ENCODE data around the gene GSS. TPM values are rescaled to one million over a fixed set of nuclear protein-coding genes. Genes with fewer than 3 reads are reported as not detected.

The GSS gene
- total RNA-seq, 4 donors from 2014 or later: 61.3 to 75.2 (median 64.5) TPM

- Histone ChIP-seq H3K9me3 (no peaks in the 10 kb centered on the region), H3K36me3 (peaks cover 0 to 69% (median 15%) of the 10 kb centered on the region in 3 donors), H3K27ac (no peak overlapping the region), H3K4me3 (no peak overlapping the region), H3K27me3 (no peaks in the 10 kb centered on the region), H3K4me1 (peaks cover 0 to 25% (median 14%) of the 10 kb centered on the region in 3 donors)
- intact Hi-C loops (cut with DNase I): no loop called here
- DNase-seq: no peak
- no peak for TF ChIP-seq POLR2A (IDR thresholded peaks at IDR 0.05)
Observed at GRCh38 chr20:34920055-34920454, 35.6 kb downstream of the GSS start.

DNA sequence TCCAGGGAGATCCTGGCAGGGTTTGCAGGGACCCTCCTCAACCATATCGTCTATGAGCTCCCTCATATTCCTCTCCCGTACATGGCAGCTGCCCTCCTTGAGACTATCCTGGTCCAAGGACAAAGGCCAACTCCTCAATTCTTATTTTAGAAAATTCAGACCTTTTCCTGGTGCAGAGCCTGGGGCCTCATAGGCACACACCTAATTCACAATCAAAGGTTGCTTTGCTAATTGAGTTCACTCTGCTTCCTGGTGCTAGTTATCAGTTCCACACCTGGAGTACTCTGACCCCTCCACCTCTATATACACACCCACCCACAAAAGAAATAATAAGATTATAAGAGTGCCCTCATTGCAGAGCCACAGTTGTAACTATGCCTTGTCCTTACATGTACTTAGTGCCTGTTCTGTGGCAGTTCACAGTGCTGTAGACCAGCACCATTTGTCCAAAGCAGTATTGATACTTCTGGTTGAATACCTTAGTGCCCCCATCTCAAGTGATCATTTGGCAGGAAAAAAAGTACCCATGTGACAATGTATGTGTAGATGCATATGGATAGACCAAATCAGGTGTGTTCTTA, 38.7 kb downstream of the GSS start:
- Histone ChIP-seq H3K9me3 (no peaks in the 10 kb centered on the region), H3K4me3 (no peak overlapping the region), H3K27ac (no peak overlapping the region), H3K4me1 (peaks cover 0 to 8% (median 0%) of the 10 kb centered on the region in 3 donors), H3K27me3 (no peaks in the 10 kb centered on the region), H3K36me3 (peaks cover 5 to 67% (median 5%) of the 10 kb centered on the region in 3 donors)
- no peak for DNase-seq
- WGBS, 2 donors: 74 to 85% methylated on average over 2 of the region's 2 CpGs
- intact Hi-C loops (cut with DNase I): no loop called here
- TF ChIP-seq POLR2A (IDR thresholded peaks at IDR 0.05) (no peak), CTCF (IDR thresholded peaks at IDR 0.05) (no peak)

GRCh38 chr20:34915749-34916455, 39.7 kb downstream of the GSS start:
- no peaks in the 10 kb centered on the region for H3K4me1 ChIP-seq
- H3K27ac ChIP-seq: no peak overlapping the region
- DNase-seq: no peak
- TF ChIP-seq POLR2A (IDR thresholded peaks at IDR 0.05) (no peak), CTCF (IDR thresholded peaks at IDR 0.05) (no peak)
- H3K27me3 ChIP-seq: no peaks in the 10 kb centered on the region
- 88% methylated on average over 4 of the region's 4 CpGs for WGBS, 2 donors
- intact Hi-C loops (cut with DNase I): no loop called here
- H3K36me3 ChIP-seq: peaks cover 2 to 57% (median 5%) of the 10 kb centered on the region in 3 donors
- H3K9me3 ChIP-seq: no peaks in the 10 kb centered on the region
- H3K4me3 ChIP-seq: no peak overlapping the region

- Histone ChIP-seq H3K4me3 (no peak overlapping the region), H3K9me3 (no peaks in the 10 kb centered on the region), H3K4me1 (no peaks in the 10 kb centered on the region), H3K27ac (no peak overlapping the region), H3K36me3 (peaks cover 0 to 50% (median 5%) of the 10 kb centered on the region in 3 donors), H3K27me3 (no peaks in the 10 kb centered on the region)
- TF ChIP-seq POLR2A (IDR thresholded peaks at IDR 0.05) (no peak), CTCF (IDR thresholded peaks at IDR 0.05) (no peak)
- WGBS, 2 donors: 93 to 98% methylated on average over 4 of the region's 4 CpGs
- intact Hi-C loops (cut with DNase I): no loop called here
- DNase-seq: no peak
Observed at GRCh38 chr20:34915131-34915530, 40.5 kb downstream of the GSS start.

DNA sequence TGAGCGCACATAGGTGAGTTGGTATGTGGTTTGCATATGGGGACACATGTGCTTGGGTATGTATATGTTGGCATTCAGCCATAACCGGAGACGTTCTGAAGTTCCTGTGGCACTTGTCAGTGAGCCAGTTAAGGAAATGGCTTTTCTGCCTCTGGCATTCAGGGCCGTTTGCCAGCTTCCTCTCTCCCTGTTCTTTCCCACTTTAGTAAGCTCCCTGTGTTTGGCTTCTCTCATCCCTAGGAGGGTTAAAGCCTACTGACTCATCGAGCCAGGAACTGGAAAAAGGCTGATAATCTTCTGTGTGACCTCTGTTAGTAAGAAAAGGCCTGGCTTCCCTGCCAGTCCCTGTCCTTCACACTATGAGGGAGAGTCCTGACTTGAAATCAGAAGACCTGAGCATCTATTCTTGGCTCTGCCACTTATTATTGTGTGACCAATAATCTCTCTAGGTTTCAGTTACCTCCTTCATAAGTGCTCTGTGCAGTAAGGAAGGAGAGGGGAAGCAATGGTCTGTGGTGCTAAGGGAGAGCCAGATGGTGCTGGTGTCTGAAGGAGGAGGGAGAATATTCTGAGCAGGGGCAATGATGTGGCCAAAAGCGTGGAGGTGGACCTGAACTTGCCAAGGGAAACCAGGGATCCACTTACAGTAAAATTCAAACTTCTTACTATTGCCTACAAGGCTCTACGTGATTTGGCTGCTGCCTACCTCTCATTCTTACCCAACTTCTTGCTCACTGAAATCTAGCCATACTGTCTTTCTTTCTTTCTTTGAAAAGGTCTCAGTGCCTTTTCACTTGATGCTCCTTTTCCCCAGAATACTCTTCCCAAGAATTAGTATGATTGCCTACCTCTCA, 47.8 kb downstream of the GSS start:
- Histone ChIP-seq H3K4me1 (peaks cover 10 to 24% (median 17%) of the 10 kb centered on the region in 3 donors), H3K27ac (peak overlapping the region; percentile 57 to 76 (median 72)), H3K4me3 (no peak overlapping the region), H3K9me3 (no peaks in the 10 kb centered on the region), H3K27me3 (no peaks in the 10 kb centered on the region), H3K36me3 (no peaks in the 10 kb centered on the region)
- intact Hi-C loops (cut with DNase I): no loop called here
- 16 to 18% methylated on average over 6 to 7 of the region's 7 CpGs for WGBS, 2 donors
- TF ChIP-seq POLR2A (IDR thresholded peaks at IDR 0.05) (no peak), CTCF (IDR thresholded peaks at IDR 0.05) (no peak)
- DNase-seq: no peak

Data from esophagus squamous epithelium (tissue), 5 donors.